ENCODE measurements around the gene PSMA2.

Gene PSMA2

GRCh38 chr7:42945821-42946626 is 14.1 kb upstream of the PSMA2 start:
- no peak for TF ChIP-seq CTCF (IDR thresholded peaks at IDR 0.05; ENCODE audit: control insufficient read depth, extremely low read depth, insufficient read depth)
- no peak for DNase-seq (ENCODE audit: low read depth)
- H3K4me3 ChIP-seq (ENCODE audit: low read depth, low read length) = no peak overlapping the region

DNA sequence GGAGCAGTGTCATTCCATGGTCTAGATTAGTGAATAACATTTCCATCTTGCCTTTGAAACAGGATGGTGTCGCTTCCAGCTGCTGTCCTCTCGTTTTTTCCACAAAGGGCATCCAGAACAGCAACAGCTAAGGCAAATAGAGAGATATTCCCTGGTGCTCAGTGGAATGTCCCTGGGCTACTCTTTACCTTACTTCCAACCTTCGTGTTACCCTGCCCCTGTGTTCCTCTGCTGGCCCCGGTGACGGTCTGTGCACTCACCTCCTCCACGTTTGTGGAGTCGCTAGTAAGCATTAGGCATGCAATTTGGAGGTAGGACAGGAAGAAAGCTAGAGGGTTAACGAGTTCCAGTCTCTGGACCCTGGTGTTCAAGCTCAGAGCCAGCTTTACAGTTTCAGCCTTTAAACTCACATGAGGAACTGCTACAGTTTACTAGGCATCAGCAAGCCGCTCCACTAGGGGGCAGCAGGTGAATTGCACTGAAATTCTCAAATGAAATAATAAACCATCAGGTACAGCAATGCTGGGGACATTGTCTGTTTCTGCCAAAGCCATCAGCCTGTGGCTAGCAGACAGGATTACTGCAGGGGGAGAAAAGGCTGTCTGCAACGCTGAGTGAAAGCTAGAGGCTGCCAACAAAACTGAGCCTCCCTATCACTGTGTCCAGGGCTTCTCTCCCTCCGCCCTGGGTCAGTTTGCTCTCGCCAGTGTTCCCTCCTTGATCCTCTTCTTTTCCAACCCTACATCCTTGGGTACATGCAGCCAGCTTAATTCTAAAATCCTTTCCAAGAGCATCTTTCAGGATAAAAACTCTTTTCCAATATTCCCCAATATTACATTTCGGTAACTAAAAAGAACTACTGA is 9.2 kb upstream of the PSMA2 start:
- peak; percentile 59 for DNase-seq (ENCODE audit: low read depth)
- no peak overlapping the region for H3K4me3 ChIP-seq (ENCODE audit: low read depth, low read length)
- peak; percentile 91 for TF ChIP-seq CTCF (IDR thresholded peaks at IDR 0.05; ENCODE audit: control insufficient read depth, extremely low read depth, insufficient read depth)

DNA sequence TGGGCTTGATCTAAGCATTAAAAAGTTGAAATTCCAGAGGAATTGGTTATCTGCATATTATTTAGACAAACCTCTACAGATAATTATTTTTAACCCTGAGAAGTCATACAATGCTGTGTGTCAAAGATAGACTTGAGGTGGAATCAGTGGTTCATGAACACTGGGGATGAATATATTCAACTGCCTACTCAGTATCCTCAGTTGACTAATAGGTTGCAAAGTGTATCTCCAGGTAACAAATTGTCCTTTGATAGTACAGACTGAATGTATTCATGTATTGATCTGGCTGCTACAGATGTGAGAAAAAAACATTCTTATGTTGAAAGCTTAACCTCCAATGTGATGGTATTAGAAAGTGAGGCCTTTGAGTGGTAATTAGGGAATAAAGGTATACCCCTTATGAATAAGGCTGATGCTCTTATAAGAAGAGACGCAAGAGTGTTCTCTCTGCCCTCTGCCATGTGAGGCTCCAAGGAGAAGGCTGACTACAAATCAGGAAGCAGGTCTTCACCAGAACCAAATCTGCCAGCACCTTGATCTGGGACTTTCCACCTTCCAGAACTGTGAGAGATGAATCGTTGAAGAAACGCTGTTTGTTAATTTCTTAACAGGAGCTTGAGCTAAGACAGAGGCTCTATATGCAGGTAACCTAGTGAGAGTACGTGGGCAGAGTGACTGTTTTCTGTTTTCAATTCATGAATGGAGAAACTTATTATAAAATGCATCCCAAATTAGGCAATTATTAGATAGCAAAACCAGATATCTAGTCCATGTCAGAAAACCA is 7.7 kb upstream of the PSMA2 start:
- TF ChIP-seq CTCF (IDR thresholded peaks at IDR 0.05; ENCODE audit: control insufficient read depth, extremely low read depth, insufficient read depth) = no peak
- no peak overlapping the region for H3K4me3 ChIP-seq (ENCODE audit: low read depth, low read length)
- DNase-seq (ENCODE audit: low read depth) = no peak

DNA sequence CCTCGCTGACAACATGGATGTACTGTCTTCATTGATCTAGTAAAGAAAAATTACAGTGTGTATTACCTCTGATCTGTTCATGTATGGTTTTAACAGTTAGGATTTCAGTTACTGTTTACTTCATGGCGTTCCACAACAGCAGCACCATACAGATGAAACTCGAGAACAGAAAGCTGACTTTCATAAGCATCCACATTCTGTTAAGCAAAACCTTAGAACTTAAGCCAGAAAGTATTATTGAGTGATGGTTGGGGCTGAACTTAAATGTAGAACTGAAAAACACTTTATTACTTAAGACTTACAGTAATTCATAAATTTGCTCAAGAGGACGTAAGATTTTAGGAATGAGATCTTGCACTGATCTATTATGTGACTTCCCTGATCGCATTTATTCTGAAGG is 3.9 kb upstream of the PSMA2 start:
- no peak overlapping the region for H3K4me3 ChIP-seq (ENCODE audit: low read depth, low read length)
- no peak for TF ChIP-seq CTCF (IDR thresholded peaks at IDR 0.05; ENCODE audit: control insufficient read depth, extremely low read depth, insufficient read depth)
- DNase-seq (ENCODE audit: low read depth) = no peak

DNA sequence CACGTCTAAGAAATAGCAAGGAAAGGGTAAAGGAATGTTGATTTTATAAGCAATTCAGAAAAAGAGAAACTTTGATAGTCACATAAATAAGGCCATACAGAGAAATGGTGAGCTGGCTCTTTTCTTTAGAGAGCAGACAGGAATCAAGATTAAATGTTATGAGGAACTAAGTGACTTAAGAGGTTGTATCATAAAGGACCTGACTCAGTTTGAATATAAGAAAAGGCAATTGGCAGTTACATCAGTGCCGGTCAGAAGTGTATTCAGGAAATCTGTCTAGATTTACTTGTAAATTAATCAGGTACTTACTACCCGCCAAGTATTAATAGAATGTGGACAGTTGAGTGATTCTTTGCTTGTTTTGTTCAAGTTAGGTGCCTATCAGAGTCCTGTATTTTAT is 2.3 kb upstream of the PSMA2 start:
- no peak overlapping the region for H3K4me3 ChIP-seq (ENCODE audit: low read depth, low read length)
- no peak for TF ChIP-seq CTCF (IDR thresholded peaks at IDR 0.05; ENCODE audit: control insufficient read depth, extremely low read depth, insufficient read depth)
- no peak for DNase-seq (ENCODE audit: low read depth)

DNA sequence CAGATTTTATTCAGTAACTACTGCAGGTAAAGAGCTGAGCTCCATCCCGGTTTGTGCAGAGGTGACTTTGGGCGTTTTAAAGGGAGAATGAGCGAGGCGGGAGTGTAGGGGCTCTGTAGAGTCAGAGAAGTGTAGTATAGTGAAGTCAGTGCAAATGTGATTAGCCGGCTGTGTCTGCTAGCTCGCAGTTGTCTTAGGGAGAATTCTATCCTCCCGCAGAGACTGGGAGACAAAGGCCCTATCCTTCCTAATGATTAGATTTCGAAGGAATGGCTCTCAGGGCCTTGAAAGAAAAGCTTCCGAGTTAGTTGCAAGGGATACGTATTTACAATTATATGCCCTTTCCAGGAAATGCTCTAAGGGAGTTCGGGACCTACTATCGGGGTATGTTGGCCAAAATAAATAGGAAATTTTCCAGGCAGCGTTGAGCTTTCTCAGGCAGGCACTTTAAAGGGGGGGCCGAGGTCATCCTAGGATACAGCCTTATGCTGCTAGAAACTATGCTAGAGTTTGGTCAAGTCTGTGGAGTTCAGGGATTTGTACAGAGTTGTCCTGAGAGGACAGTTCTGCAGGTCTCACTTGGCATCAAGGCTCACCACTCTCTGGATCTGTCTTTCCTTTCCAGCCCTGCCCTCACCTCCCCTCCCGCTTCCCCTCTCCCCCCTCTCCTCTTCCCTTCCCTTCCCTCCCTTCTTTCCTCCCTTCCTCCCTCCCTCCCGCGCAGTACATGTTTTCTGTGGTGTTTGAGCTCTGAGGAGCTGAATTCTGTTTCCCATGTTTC is 1.0 kb upstream of the PSMA2 start:
- no peak for DNase-seq (ENCODE audit: low read depth)
- peak overlapping the region; percentile 76 for H3K4me3 ChIP-seq (ENCODE audit: low read depth, low read length)
- TF ChIP-seq CTCF (IDR thresholded peaks at IDR 0.05; ENCODE audit: control insufficient read depth, extremely low read depth, insufficient read depth) = no peak

Data from LNCaP clone FGC (cell line).